Heart left ventricle (tissue), 16 donors: Measurements from ENCODE around the gene WDPCP. TPM values are rescaled to one million over a fixed set of nuclear protein-coding genes. Genes with fewer than 3 reads are reported as not detected.

Experiments
- ATAC-seq, 4 donors: fragments of 200-7000 bp; cut with Tn5 transposase; one replicate each; pipeline ENCODE4 v1.9.1; 2020 to 2022; ENCODE audit warnings: moderate library complexity in 4 of 4, mild to moderate bottlenecking in 3 of 4, moderate number of reproducible peaks in 1 of 4
- DNase-seq, 5 donors: peaks; one replicate each; pipeline ENCODE4 v3.0.0-alpha.2; 2020
- H3K27ac ChIP-seq, 12 donors: fragments of 200-600 bp; sonication (generic) in 4 of 12; one replicate each; pipeline versions ENCODE4 v1.5.0 to v1.8.0; 2016 to 2022; ENCODE audit warnings: mild to moderate bottlenecking in 2 of 12
- H3K27me3 ChIP-seq, 9 donors: fragments of 200-600 bp; sonication (generic) in 2 of 9; one replicate each; pipeline versions ENCODE4 v1.5.1 to v1.8.0; 2016 to 2022; ENCODE audit warnings: mild to moderate bottlenecking in 3 of 9
- H3K36me3 ChIP-seq, 9 donors: fragments of 200-600 bp; sonication (generic) in 2 of 9; one replicate each; pipeline versions ENCODE4 v1.5.0 to v1.8.0; 2018 to 2022; ENCODE audit warnings: mild to moderate bottlenecking in 2 of 9
- H3K4me1 ChIP-seq, 12 donors: fragments of 200-600 bp; sonication (generic) in 4 of 12; one replicate each; pipeline versions ENCODE4 v1.5.0 to v1.8.0; 2016 to 2022; ENCODE audit warnings: mild to moderate bottlenecking in 3 of 12
- H3K4me3 ChIP-seq, 12 donors: fragments of 200-600 bp; sonication (generic) in 4 of 12; one replicate each; pipeline versions ENCODE4 v1.5.0 to v1.8.0; 2017 to 2022; ENCODE audit warnings: mild to moderate bottlenecking in 9 of 12, moderate library complexity in 4 of 12
- H3K9me3 ChIP-seq, 12 donors: fragments of 200-600 bp; sonication (generic) in 4 of 12; one replicate each; pipeline versions ENCODE4 v1.5.0 to v1.8.0; 2016 to 2022; ENCODE audit warnings: mild to moderate bottlenecking in 1 of 12
- POLR2A ChIP-seq, 2 donors: fragments of 450-650 bp; IDR thresholded peaks; one replicate each; pipeline ENCODE4 v1.6.1; 2017; ENCODE audit warnings: antibody characterized with exemption in 2 of 2, mild to moderate bottlenecking in 2 of 2, moderate library complexity in 2 of 2
- WGBS, 4 donors: extraction: QIAGEN DNeasy Blood & Tissue Kit in 2 of 4; methylation state at CpG; one replicate each; pipeline versions ENCODE4 v1.1.5 to v1.1.7; 2013 to 2018; 5-methylcytosine and 5-hydroxymethylcytosine counted together
- intact Hi-C, 10 donors: fragments of 100-400 bp; cut with DNase I; formaldehyde crosslinking; loops; one replicate each; pipeline versions ENCODE4 v1.11.1 to v1.14.2; 2022
- polyA plus RNA-seq, 2 donors: library from polyadenylated mRNA; stranded (reverse); fragments of 200-250 nt; gene quantifications; one replicate each; pipeline ENCODE4 v1.2.3, GENCODE V29; 2013
- total RNA-seq, 9 donors: library from RNA; depleted of rRNA in 2 of 9; stranded (reverse); fragments of >200 nt in 2 of 9; fragmentation: NEBNext Ultra II Directional in 3 of 9; extraction: Animal tissue kit (Norgen Biotek cat#: 25700) in 3 of 9; gene quantifications; one replicate each; pipeline versions ENCODE4 v1.1.0 to v1.2.4, GENCODE V29; 2016 to 2023
- TF ChIP-seq, protein P1 (sequence below), 12 donors: fragments of 200-600 bp; sonication (generic) in 4 of 12; IDR thresholded peaks; one replicate each; pipeline versions ENCODE4 v1.5.0 to v1.8.0; 2018 to 2022; ENCODE audit warnings: antibody characterized with exemption in 12 of 12, mild to moderate bottlenecking in 5 of 12
- donor health status: ischemic (EF 13 %, LVEDD 7.1; RV severe dilation, severe dysfunction).
- donor health status: healthy with polysubstance abuse.
- donor health status: DM: no; HTN: yes; CAD: no.
- donor health status: DM: no; HTN: no; CAD: no.
- donor health status: ischemic (EF 25% LVEDD 6.9; RV normal size, moderate dysfunction).
- donor health status: ischemic (EF 25% LVEDD 5.7; RV mildly dilated, moderate dysfunction).
- donor health status: healthy.
- donor health status: DM: yes; HTN: yes; CAD: no.
- donor health status: ischemic (EF 35%, LVEDD 5.7; RV mildly dilated, moderate dysfunction).
- donor health status: nonischemic (EF 11% LVEDD 7.7; RV severe dilation, severe dysfunction).
- donor health status: DM: yes; HTN: yes; CAD: no.
- donor health status: PGD.
- donor health status: ischemic (EF 29% LVEDD 5.4; RV normal size, mild dysfunction).
- donor health status: nonischemic (EF 23%, LVEDD 6.1; RV moderate dilation, normal function).

Gene WDPCP
- total and polyA plus RNA-seq, 11 donors, result 3.2 to 32.2 (median 16.5) TPM

- no peaks in the 10 kb centered on the region for H3K4me1 ChIP-seq
- TF ChIP-seq, protein P1, sequence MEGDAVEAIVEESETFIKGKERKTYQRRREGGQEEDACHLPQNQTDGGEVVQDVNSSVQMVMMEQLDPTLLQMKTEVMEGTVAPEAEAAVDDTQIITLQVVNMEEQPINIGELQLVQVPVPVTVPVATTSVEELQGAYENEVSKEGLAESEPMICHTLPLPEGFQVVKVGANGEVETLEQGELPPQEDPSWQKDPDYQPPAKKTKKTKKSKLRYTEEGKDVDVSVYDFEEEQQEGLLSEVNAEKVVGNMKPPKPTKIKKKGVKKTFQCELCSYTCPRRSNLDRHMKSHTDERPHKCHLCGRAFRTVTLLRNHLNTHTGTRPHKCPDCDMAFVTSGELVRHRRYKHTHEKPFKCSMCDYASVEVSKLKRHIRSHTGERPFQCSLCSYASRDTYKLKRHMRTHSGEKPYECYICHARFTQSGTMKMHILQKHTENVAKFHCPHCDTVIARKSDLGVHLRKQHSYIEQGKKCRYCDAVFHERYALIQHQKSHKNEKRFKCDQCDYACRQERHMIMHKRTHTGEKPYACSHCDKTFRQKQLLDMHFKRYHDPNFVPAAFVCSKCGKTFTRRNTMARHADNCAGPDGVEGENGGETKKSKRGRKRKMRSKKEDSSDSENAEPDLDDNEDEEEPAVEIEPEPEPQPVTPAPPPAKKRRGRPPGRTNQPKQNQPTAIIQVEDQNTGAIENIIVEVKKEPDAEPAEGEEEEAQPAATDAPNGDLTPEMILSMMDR (IDR thresholded peaks at IDR 0.05), result no peak
- TF ChIP-seq POLR2A (IDR thresholded peaks at IDR 0.05), result no peak
- H3K27me3 ChIP-seq, result no peaks in the 10 kb centered on the region
- no peak overlapping the region for H3K4me3 ChIP-seq
- no peaks in the 10 kb centered on the region for H3K36me3 ChIP-seq
- 75 to 81% (median 78%) methylated on average over 2 of the region's 2 CpGs for WGBS, 4 donors
- intact Hi-C loops, result no loop called here
- DNase-seq (no peak), ATAC-seq (no peak)
- H3K27ac ChIP-seq, result no peak overlapping the region
- peaks cover 0 to 47% (median 15%) of the 10 kb centered on the region in 12 donors for H3K9me3 ChIP-seq
Measured at GRCh38 chr2:63101954-63102353, 486.3 kb downstream of the WDPCP start.

GRCh38 chr2:63099032-63099431 lies 489.2 kb downstream of the WDPCP start:
- WGBS, 4 donors, result 76 to 84% (median 82%) methylated on average over 1 of the region's 1 CpG
- ATAC-seq (no peak), DNase-seq (no peak)
- no peaks in the 10 kb centered on the region for H3K36me3 ChIP-seq
- TF ChIP-seq POLR2A (IDR thresholded peaks at IDR 0.05), result no peak
- TF ChIP-seq, protein P1 (IDR thresholded peaks at IDR 0.05), result no peak
- H3K4me1 ChIP-seq, result no peaks in the 10 kb centered on the region
- intact Hi-C loops, result no loop called here
- no peak overlapping the region for H3K4me3 ChIP-seq
- H3K27me3 ChIP-seq, result no peaks in the 10 kb centered on the region
- peaks cover 0 to 29% (median 7%) of the 10 kb centered on the region in 12 donors for H3K9me3 ChIP-seq
- H3K27ac ChIP-seq, result no peak overlapping the region

DNA sequence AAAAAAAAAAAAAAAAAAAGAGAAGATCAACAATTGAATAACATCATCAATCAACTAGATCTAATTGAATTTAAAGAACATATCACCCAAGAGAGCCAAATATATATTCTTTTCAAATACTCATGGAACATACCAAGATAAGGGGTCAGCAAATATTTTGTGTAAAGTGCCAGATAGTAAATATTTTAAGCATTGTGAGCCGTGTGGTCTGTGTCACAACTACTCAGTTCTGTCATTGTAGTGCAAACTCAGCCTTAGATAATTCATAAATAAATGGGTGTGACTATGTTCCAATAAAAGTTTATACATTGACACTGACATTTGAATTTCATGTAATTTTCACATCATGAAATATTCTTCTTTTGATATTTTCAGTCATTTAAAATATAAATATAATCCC lies 491.8 kb downstream of the WDPCP start:
- H3K27me3 ChIP-seq, result no peaks in the 10 kb centered on the region
- DNase-seq (no peak), ATAC-seq (no peak)
- H3K4me3 ChIP-seq, result no peak overlapping the region
- intact Hi-C loops, result no loop called here
- H3K4me1 ChIP-seq, result no peaks in the 10 kb centered on the region
- peaks cover 0 to 9% (median 0%) of the 10 kb centered on the region in 12 donors for H3K9me3 ChIP-seq
- no peaks in the 10 kb centered on the region for H3K36me3 ChIP-seq
- H3K27ac ChIP-seq, result no peak overlapping the region
- 42 to 60% (median 53%) methylated on average over 1 of the region's 1 CpG for WGBS, 4 donors
- TF ChIP-seq, protein P1 (IDR thresholded peaks at IDR 0.05), result no peak
- no peak for TF ChIP-seq POLR2A (IDR thresholded peaks at IDR 0.05)

- DNase-seq, result no peak
- Histone ChIP-seq H3K9me3 (peaks cover 0 to 2% (median 0%) of the 10 kb centered on the region in 12 donors), H3K36me3 (no peaks in the 10 kb centered on the region), H3K4me3 (no peak overlapping the region), H3K4me1 (no peaks in the 10 kb centered on the region), H3K27me3 (no peaks in the 10 kb centered on the region), H3K27ac (no peak overlapping the region)
- WGBS, 4 donors, result 72 to 78% (median 75%) methylated on average over 1 of the region's 1 CpG
- ATAC-seq, result no peak
- intact Hi-C loops, result no loop called here
- TF ChIP-seq POLR2A (IDR thresholded peaks at IDR 0.05), result no peak
- TF ChIP-seq, protein P1 (IDR thresholded peaks at IDR 0.05), result no peak
Measured at GRCh38 chr2:63093502-63093901, 494.8 kb downstream of the WDPCP start.
